GM19395 (cell line): ENCODE results near the gene VGLL3.

Experiments
- ATAC-seq: cut with Tn5 transposase; IDR thresholded peaks from one replicate; pipeline ENCODE4 v1.9.1; 2021; ENCODE audit warnings: mild to moderate bottlenecking, moderate library complexity; ENCODE audit not compliant: unreplicated experiment

Gene VGLL3

DNA sequence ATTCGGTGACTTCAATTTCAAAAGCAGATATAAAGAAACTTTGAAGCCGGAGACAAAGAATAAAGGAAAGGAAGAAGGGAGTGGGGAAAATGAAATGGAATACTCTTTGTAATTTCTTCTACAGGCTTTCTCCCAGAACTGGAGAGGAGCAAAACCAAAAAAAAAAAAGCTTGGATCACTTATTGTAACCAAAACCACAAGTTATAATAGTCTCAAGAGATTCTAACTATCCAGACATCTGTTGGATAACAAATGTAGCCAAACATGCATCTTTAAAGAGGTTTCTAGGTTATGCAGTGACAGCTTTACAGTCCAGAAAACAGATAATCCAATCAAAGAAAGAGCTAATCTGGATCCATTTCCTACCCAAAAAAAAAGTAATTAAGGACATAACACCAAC, 36.2 kb downstream of the VGLL3 start:
- no peak for ATAC-seq

GRCh38 chr3:86954226-86954625, 36.7 kb downstream of the VGLL3 start:
- no peak for ATAC-seq

DNA sequence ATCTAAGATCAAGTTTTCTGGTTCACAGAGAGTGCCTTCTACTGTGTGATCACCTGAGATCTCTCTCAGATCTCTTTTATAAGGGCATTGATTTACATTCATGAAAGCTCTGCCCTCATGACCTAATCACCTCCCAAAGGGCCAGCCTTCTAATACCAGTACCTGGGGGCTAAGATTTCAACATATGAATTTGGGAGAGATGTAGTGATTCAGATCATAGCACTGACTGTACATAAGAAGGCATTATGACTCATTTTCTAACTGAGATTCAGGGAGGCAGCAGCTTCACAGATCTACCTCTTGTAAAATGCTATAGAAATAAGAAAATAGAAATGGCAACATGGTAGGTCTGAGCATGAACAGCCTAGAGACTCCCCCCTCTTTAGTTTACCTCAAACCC, 39.6 kb downstream of the VGLL3 start:
- ATAC-seq: no peak

DNA sequence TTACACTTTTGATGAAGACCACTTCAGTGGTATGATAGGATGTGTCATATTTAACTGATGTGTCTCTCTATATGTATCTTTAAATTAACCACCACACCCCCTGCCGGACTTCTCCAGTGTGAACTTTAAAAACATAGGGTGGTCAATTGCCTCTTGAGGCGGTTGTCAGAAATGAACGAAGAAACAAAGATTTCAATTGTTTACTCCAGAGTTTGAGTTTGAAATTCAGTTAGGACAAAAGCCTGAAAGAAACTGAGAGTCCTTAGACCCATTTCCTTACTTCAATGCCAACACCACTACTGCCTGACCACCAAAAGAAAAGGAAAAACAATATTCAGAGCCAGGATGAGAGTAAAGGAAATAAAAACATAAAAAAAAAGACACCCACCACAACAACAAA, 40.2 kb downstream of the VGLL3 start:
- ATAC-seq: no peak

DNA sequence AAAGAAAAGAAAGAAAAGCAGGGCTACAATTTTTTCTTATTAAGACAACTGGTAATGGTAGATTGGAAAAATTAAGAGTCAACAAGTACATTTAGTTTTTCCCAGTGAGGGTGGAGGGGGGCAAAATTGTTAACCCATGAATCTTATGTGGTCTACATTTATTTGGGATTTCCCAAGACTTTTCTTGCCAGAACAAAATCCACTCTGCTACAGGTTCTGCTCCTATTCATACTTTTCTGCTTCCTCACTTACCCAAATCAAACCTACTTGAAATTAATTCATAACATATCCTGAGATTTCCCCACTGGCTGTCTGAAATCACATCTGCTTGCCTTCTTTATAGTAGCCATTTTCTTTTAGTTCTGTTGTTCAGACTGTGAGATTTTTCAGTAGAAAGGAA, 41.1 kb downstream of the VGLL3 start:
- no peak for ATAC-seq

DNA sequence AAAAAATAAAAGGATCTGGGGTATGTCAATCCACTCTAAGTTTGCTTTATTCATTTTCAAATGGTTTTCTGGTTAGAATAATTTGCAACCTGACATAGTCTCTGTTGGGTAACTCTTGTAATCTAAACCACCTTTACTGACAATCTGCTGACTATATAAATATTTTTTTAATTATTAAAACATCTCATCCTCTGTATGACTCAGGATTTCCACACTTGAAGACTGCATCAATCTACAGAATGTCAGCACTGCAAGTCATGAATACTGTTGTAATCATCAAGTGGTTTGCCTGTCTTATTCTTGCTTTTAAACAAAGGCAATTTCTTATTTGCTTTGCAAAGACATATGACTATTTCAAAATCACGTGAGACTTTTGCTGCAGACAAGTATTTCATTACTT, 42.1 kb downstream of the VGLL3 start:
- no peak for ATAC-seq

GRCh38 chr3:86942206-86942605, 48.7 kb downstream of the VGLL3 start:
- ATAC-seq: no peak

- no peak for ATAC-seq
These were observed 52.4 kb downstream of the VGLL3 start for GRCh38 chr3:86938416-86939105.

- no peak for ATAC-seq
These were observed 53.6 kb downstream of the VGLL3 start for GRCh38 chr3:86937306-86937791.

- no peak for ATAC-seq
These were observed 56.1 kb downstream of the VGLL3 start for GRCh38 chr3:86934851-86935250.

DNA sequence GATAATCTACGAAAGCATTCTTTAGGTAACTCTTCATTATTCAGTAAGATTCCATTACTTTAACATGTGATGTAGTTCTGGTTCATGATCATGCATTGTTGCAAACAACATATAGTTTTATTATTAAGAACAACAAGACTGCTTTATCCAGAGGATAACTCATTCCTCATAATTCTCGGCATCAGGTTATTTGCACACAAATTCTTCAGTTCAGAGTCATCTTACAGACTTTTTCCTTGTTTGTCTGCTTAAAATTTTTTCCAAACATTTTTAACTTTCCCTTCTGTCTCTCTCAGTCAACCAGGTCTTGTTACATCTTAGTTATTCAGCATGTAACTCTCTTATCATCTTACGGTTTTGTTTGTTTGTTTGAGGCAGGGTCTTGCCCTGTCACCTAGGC, 60.1 kb downstream of the VGLL3 start:
- no peak for ATAC-seq

- ATAC-seq: no peak
These were observed 60.8 kb downstream of the VGLL3 start for GRCh38 chr3:86930181-86930580.

- ATAC-seq: no peak
These were observed 61.9 kb downstream of the VGLL3 start for GRCh38 chr3:86929046-86929445.

- no peak for ATAC-seq
These were observed 67.9 kb downstream of the VGLL3 start for GRCh38 chr3:86923071-86923491.

- no peak for ATAC-seq
These were observed 68.8 kb downstream of the VGLL3 start for GRCh38 chr3:86921971-86922680.

GRCh38 chr3:86914670-86915069, 76.3 kb downstream of the VGLL3 start:
- ATAC-seq: no peak

GRCh38 chr3:86913160-86913559, 77.8 kb downstream of the VGLL3 start:
- no peak for ATAC-seq

DNA sequence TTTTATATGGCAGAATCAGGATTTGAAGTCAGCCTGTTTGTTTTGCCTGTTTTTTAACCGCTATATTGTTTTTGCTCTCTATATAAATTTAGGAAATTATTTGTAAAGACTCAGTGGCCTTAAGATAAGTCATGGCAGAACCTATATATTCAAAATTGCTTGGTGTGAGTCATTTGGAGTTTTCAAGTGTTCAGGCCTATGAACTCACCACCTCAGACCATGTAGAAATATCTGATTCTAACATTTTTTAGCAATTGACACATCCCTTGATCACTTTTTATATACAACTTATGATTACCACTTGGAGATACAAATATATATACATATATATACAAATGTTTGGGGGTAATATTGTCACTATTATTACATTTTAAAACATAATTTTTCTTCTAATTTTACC, 95.7 kb downstream of the VGLL3 start:
- ATAC-seq: no peak

- ATAC-seq: no peak
These were observed 100.1 kb downstream of the VGLL3 start for GRCh38 chr3:86890741-86891396.
